Measurements from ENCODE around the gene PIGC. TPM values are rescaled to one million over a fixed set of nuclear protein-coding genes. Genes with fewer than 3 reads are reported as not detected.

PIGC gene
- total and polyA plus RNA-seq, 2 donors (not counting 3 experiments of a cell fraction or from before 2014, with no cell fraction given): 16.1 to 25.8 TPM

DNA sequence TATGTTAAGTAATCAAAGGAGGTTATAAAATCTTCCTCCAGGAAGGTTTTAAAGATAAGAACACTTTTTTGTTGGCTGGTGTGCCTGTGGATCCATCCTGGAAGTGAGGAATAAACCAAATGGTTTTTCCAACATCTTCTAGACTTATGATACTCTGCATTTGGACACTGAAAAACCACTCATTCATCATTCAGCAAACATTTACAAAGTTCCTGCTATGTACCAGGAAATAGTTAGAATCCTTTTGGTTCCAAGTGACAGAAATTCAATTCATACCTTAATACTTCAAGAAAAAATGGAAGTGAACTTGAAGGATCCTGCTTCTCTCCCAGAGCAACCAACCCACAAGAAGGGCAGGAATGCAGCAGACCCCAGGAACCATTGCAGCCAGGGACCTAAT is 39.6 kb upstream of the PIGC start:
- H3K4me1 ChIP-seq (ENCODE audit: control insufficient read depth, extremely low read depth, insufficient read depth, low read length): no peaks in the 10 kb centered on the region
- intact Hi-C loops (cut with micrococcal nuclease) (no loop called here), dilution Hi-C loops (cut with MboI; ENCODE audit: extremely low pct_ligation_motif_present, low sequenced_read_pairs) (no loop called here)
- H2AFZ ChIP-seq (ENCODE audit: low read depth, low read length): no peak overlapping the region
- ChIA-PET CTCF (no interaction called here), POLR2A (no interaction called here)
- no TSS peak for BruUV-seq (replicated peaks)
- peaks cover 21 to 46% of the 10 kb centered on the region in 2 experiments for H3K27me3 ChIP-seq (ENCODE audit: control insufficient read depth in 2 of 2, insufficient read depth in 2 of 2, low read length in 2 of 2)
- H3K4me3 ChIP-seq (replicated peaks in 1 of 3; ENCODE audit: insufficient read depth in 1 of 3, low read depth in 1 of 3, low read length in 3 of 3): no peak overlapping the region
- no peaks in the 10 kb centered on the region for H4K20me1 ChIP-seq (replicated peaks; ENCODE audit: control insufficient read depth, extremely low read depth, insufficient read depth, low read length)
- no peak for DNase-seq (ENCODE audit: low read depth, low spot score)
- no peaks in the 10 kb centered on the region for H3K36me3 ChIP-seq (ENCODE audit: control insufficient read depth in 2 of 2, extremely low read depth in 1 of 2, insufficient read depth in 2 of 2, low read length in 2 of 2)
- H3K9ac ChIP-seq (replicated peaks; ENCODE audit: extremely low read depth, insufficient read depth, low read length): no peak overlapping the region
- no peaks in the 10 kb centered on the region for H3K79me2 ChIP-seq (ENCODE audit: control insufficient read depth, insufficient read depth, low read length)
- no peak overlapping the region for H3K27ac ChIP-seq (ENCODE audit: insufficient read depth, low read depth, low read length)
- no peaks in the 10 kb centered on the region for H3K9me1 ChIP-seq (replicated peaks; ENCODE audit: control insufficient read depth, extremely low read depth, insufficient read depth, low read length)
- no peak for FAIRE-seq
- no peak overlapping the region for H3K4me2 ChIP-seq (ENCODE audit: insufficient read depth, low read length)
- H3K9me3 ChIP-seq (replicated peaks; ENCODE audit: control insufficient read depth, insufficient read depth, low read length): no peaks in the 10 kb centered on the region
- no peak for TF ChIP-seq POLR2A (IDR thresholded peaks at IDR 0.05; ENCODE audit: low read depth, low read length)
- TF ChIP-seq, protein P1, sequence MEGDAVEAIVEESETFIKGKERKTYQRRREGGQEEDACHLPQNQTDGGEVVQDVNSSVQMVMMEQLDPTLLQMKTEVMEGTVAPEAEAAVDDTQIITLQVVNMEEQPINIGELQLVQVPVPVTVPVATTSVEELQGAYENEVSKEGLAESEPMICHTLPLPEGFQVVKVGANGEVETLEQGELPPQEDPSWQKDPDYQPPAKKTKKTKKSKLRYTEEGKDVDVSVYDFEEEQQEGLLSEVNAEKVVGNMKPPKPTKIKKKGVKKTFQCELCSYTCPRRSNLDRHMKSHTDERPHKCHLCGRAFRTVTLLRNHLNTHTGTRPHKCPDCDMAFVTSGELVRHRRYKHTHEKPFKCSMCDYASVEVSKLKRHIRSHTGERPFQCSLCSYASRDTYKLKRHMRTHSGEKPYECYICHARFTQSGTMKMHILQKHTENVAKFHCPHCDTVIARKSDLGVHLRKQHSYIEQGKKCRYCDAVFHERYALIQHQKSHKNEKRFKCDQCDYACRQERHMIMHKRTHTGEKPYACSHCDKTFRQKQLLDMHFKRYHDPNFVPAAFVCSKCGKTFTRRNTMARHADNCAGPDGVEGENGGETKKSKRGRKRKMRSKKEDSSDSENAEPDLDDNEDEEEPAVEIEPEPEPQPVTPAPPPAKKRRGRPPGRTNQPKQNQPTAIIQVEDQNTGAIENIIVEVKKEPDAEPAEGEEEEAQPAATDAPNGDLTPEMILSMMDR (IDR thresholded peaks at IDR 0.05; ENCODE audit: extremely low read depth in 1 of 2, insufficient read depth in 1 of 2, low read depth in 1 of 2, low read length in 2 of 2): no peak
- TF ChIP-seq JUN (IDR thresholded peaks at IDR 0.05; ENCODE audit: borderline replicate concordance, insufficient read depth, insufficient read length, low read depth): no peak

- ChIA-PET POLR2A (no interaction called here), CTCF (no interaction called here)
- H3K27me3 ChIP-seq (ENCODE audit: control insufficient read depth in 2 of 2, insufficient read depth in 2 of 2, low read length in 2 of 2): peaks cover 20 to 38% of the 10 kb centered on the region in 2 experiments
- TF ChIP-seq, protein P1 (IDR thresholded peaks at IDR 0.05; ENCODE audit: extremely low read depth in 1 of 2, insufficient read depth in 1 of 2, low read depth in 1 of 2, low read length in 2 of 2): no peak
- TF ChIP-seq FOS (IDR thresholded peaks at IDR 0.05; ENCODE audit: borderline replicate concordance, insufficient read depth, low read length) (no peak), POLR2A (IDR thresholded peaks at IDR 0.05; ENCODE audit: low read depth, low read length) (no peak), POLR2AphosphoS5 (IDR thresholded peaks at IDR 0.05; ENCODE audit: insufficient read depth, low read depth, low read length) (no peak), GATA2 (IDR thresholded peaks at IDR 0.05; ENCODE audit: insufficient read depth, insufficient read length, low read depth, low read length) (no peak), MYC (IDR thresholded peaks at IDR 0.05; ENCODE audit: low read depth, low read length) (no peak), EZH2 (IDR thresholded peaks at IDR 0.05; ENCODE audit: borderline replicate concordance, low read depth, low read length, severe bottlenecking) (no peak), JUN (IDR thresholded peaks at IDR 0.05; ENCODE audit: borderline replicate concordance, insufficient read depth, insufficient read length, low read depth) (no peak)
- TF ChIP-seq, protein P2, sequence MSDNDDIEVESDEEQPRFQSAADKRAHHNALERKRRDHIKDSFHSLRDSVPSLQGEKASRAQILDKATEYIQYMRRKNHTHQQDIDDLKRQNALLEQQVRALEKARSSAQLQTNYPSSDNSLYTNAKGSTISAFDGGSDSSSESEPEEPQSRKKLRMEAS (IDR thresholded peaks at IDR 0.05; ENCODE audit: insufficient read depth, insufficient read length): no peak
- H3K4me1 ChIP-seq (ENCODE audit: control insufficient read depth, extremely low read depth, insufficient read depth, low read length): no peaks in the 10 kb centered on the region
- DNase-seq (ENCODE audit: low read depth, low spot score) (no peak), FAIRE-seq (no peak)
- no peak overlapping the region for H2AFZ ChIP-seq (ENCODE audit: low read depth, low read length)
- H3K9me1 ChIP-seq (replicated peaks; ENCODE audit: control insufficient read depth, extremely low read depth, insufficient read depth, low read length): no peaks in the 10 kb centered on the region
- no peak overlapping the region for H3K27ac ChIP-seq (ENCODE audit: insufficient read depth, low read depth, low read length)
- dilution Hi-C loops (cut with MboI; ENCODE audit: extremely low pct_ligation_motif_present, low sequenced_read_pairs) (no loop called here), intact Hi-C loops (cut with micrococcal nuclease) (no loop called here)
- H3K4me2 ChIP-seq (ENCODE audit: insufficient read depth, low read length): no peak overlapping the region
- H3K9ac ChIP-seq (replicated peaks; ENCODE audit: extremely low read depth, insufficient read depth, low read length): no peak overlapping the region
- H4K20me1 ChIP-seq (replicated peaks; ENCODE audit: control insufficient read depth, extremely low read depth, insufficient read depth, low read length): no peaks in the 10 kb centered on the region
- BruUV-seq (replicated peaks): no TSS peak
- H3K9me3 ChIP-seq (replicated peaks; ENCODE audit: control insufficient read depth, insufficient read depth, low read length): no peaks in the 10 kb centered on the region
- H3K4me3 ChIP-seq (replicated peaks in 1 of 3; ENCODE audit: insufficient read depth in 1 of 3, low read depth in 1 of 3, low read length in 3 of 3): no peak overlapping the region
- H3K79me2 ChIP-seq (ENCODE audit: control insufficient read depth, insufficient read depth, low read length): no peaks in the 10 kb centered on the region
- no peaks in the 10 kb centered on the region for H3K36me3 ChIP-seq (ENCODE audit: control insufficient read depth in 2 of 2, extremely low read depth in 1 of 2, insufficient read depth in 2 of 2, low read length in 2 of 2)
These were observed 38.2 kb upstream of the PIGC start for GRCh38 chr1:172482044-172482443.
